K562 (cell line): Measurements from ENCODE around the gene TNFSF9. TPM values are rescaled to one million over a fixed set of nuclear protein-coding genes. Genes with fewer than 3 reads are reported as not detected.

ENCODE experiments used
- ARHGAP35 ChIP-seq: fragments of 450-650 bp; IDR thresholded peaks from 2 replicates; pipeline ENCODE4 v1.6.1; 2018; ENCODE audit not compliant: partially characterized antibody
- CEBPB ChIP-seq: fragments of 450-650 bp; IDR thresholded peaks from 2 replicates; pipeline ENCODE4 v1.6.1; 2016; ENCODE audit warnings: missing genetic modification characterization, missing compliant biosample characterization
- CEBPG ChIP-seq, 3 experiments: fragments of 200-800 bp in 1 of 3; sonication (Bioruptor generic) in 1 of 3; sonication (generic) in 1 of 3; formaldehyde crosslinking in 1 of 3; IDR thresholded peaks in 2 of 3; conservative IDR thresholded peaks in 1 of 3; 2 replicates each; pipeline versions ENCODE4 v1.6.1 to v1.8.0; 2016 to 2022; ENCODE audit warnings: missing compliant biosample characterization in 2 of 3, missing genetic modification characterization in 2 of 3, mild to moderate bottlenecking in 1 of 3, missing genetic modification reagents in 1 of 3
- CREBBP ChIP-seq: IDR thresholded peaks from one replicate; pipeline ENCODE4 v1.6.1; 2012; ENCODE audit warnings: low read depth, mild to moderate bottlenecking, control low read depth, inconsistent platforms, low read length
- KLF16 ChIP-seq: IDR thresholded peaks from 2 replicates; pipeline ENCODE4 v1.6.1; 2016; ENCODE audit warnings: antibody characterized with exemption
- MTA1 ChIP-seq: fragments of 450-650 bp; IDR thresholded peaks from 2 replicates; pipeline ENCODE4 v1.6.1; 2017; ENCODE audit warnings: borderline replicate concordance
- PCBP2 ChIP-seq: fragments of 200-400 bp; formaldehyde crosslinking; IDR thresholded peaks from 2 replicates; pipeline ENCODE4 v1.6.1; 2018; ENCODE audit warnings: low read length, low read depth, mild to moderate bottlenecking, moderate library complexity; ENCODE audit not compliant: poor library complexity, severe bottlenecking
- PHF8 ChIP-seq: fragments of 200-600 bp; sonication (generic); IDR thresholded peaks from 2 replicates; pipeline ENCODE4 v1.6.1; 2012; ENCODE audit warnings: mixed run types, mild to moderate bottlenecking, inconsistent platforms, low read length, moderate library complexity, borderline replicate concordance
- TAF15 ChIP-seq: fragments of 200-400 bp; formaldehyde crosslinking; IDR thresholded peaks from 2 replicates; pipeline ENCODE4 v1.6.1; 2017; ENCODE audit warnings: mild to moderate bottlenecking, low read depth, low read length, moderate library complexity
- TEAD1 ChIP-seq, 2 experiments: fragments of 450-650 bp in 1 of 2; sonication (generic) in 1 of 2; formaldehyde crosslinking; IDR thresholded peaks; 2 replicates each; pipeline versions ENCODE4 v1.4.0 to v1.8.0; 2020 to 2022; ENCODE audit warnings: mild to moderate bottlenecking in 2 of 2, missing genetic modification reagents in 1 of 2
- TOE1 ChIP-seq, 2 experiments: fragments of 450-650 bp in 1 of 2; sonication (generic) in 1 of 2; formaldehyde crosslinking in 1 of 2; IDR thresholded peaks; 2 replicates each; pipeline versions ENCODE4 v1.7.1 to v1.8.0; 2016 to 2022; ENCODE audit warnings: borderline replicate concordance in 2 of 2, mild to moderate bottlenecking in 2 of 2, antibody characterized with exemption in 1 of 2, inconsistent platforms in 1 of 2, low read depth in 1 of 2, missing genetic modification reagents in 1 of 2, moderate library complexity in 1 of 2
- ZNF696 ChIP-seq: fragments of 250-450 bp; sonication (Bioruptor Pico); conservative IDR thresholded peaks from 2 replicates; pipeline ENCODE4 v1.4.0; 2020; ENCODE audit warnings: mild to moderate bottlenecking, moderate library complexity
- polyA plus RNA-seq, 8 experiments: library from polyadenylated mRNA; depleted of rRNA in 4 of 8; stranded (reverse) in 5 of 8; unstranded in 3 of 8; fragments of >200 nt; fragmentation: Nextera tagmentation in 2 of 8; fragmentation: Illumina TruSeq in 1 of 8; extraction: Ambion mirVana in 2 of 8; extraction: Trizol in 1 of 8; gene quantifications; 2 replicates each; pipeline versions ENCODE4 v1.2.1 to v1.2.3, GENCODE V29; 2011 to 2014; ENCODE audit warnings: inconsistent platforms in 1 of 8, missing spikeins in 1 of 8
- total RNA-seq, 7 experiments: library from RNA; depleted of rRNA in 6 of 7; stranded (reverse); fragments of >200 nt in 6 of 7; fragmentation: Illumina TruSeq in 2 of 7; extraction: Trizol in 2 of 7; gene quantifications; 2 replicates each; pipeline versions ENCODE4 v1.2.1 to v1.2.3, GENCODE V29; 2011 to 2021; ENCODE audit warnings: low replicate concordance in 1 of 7
- TF ChIP-seq, protein P1 (sequence below): fragments of 450-650 bp; IDR thresholded peaks from 2 replicates; pipeline ENCODE4 v1.6.1; 2016; ENCODE audit warnings: low read depth
- TF ChIP-seq, protein P2 (sequence below): fragments of 450-650 bp; IDR thresholded peaks from 2 replicates; pipeline ENCODE4 v1.6.1; 2016; ENCODE audit warnings: low read depth, mild to moderate bottlenecking, moderate library complexity
- TF ChIP-seq, protein P3 (sequence below): sonication (generic); formaldehyde crosslinking; IDR thresholded peaks from 2 replicates; pipeline ENCODE4 v1.8.0; 2022; ENCODE audit warnings: mild to moderate bottlenecking, missing genetic modification reagents

TNFSF9 gene
- total and polyA plus RNA-seq, 9 of the 15 experiments (the other 6 are each of a cell fraction or from before 2014, with no cell fraction given), result 1.4 to 17.9 (median 6.5) TPM

DNA sequence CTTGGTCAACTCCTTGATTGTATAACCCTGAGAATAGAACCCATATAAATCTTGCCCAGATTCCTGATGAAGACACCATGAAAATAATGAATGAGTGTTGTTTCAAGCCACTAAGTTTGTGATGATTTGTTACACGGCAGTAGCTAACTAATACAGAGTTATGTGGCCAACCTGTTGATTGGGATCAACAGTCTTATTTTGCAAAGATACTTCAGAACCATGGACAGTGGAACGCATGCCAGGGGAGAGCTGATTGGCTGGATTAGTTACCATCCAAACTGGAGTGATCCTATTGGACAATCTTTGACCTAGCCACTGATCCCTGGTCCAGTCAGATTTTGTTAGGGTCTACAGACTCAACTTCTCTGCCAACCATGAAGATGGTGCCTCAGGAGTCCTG is 33.6 kb downstream of the TNFSF9 start (continued):
- TF ChIP-seq TOE1 (IDR thresholded peaks at IDR 0.05; ENCODE audit: borderline replicate concordance) (no peak), TOE1 (CRISPR knock-in tag; IDR thresholded peaks at IDR 0.05; ENCODE audit: borderline replicate concordance, low read depth) (no peak), CREBBP (no peak), PHF8 (no peak), ARHGAP35 (no peak), KLF16 (no peak), PCBP2 (no peak), CEBPG (CRISPR knock-in tag; IDR thresholded peaks at IDR 0.05) (no peak), CEBPG (tag; conservative IDR thresholded peaks at IDR 0.05 in 1 of 2, IDR thresholded peaks at IDR 0.05 in 1 of 2) (no peak), MTA1 (no peak), CEBPB (no peak), ZNF696 (CRISPR knock-in tag) (no peak), TAF15 (no peak), TEAD1 (CRISPR knock-in tag; IDR thresholded peaks at IDR 0.05) (0 out of 4 replicates have a peak, but pooled peaks of 1 of the 2 experiments have one; percentile 31)
- TF ChIP-seq, protein P1, sequence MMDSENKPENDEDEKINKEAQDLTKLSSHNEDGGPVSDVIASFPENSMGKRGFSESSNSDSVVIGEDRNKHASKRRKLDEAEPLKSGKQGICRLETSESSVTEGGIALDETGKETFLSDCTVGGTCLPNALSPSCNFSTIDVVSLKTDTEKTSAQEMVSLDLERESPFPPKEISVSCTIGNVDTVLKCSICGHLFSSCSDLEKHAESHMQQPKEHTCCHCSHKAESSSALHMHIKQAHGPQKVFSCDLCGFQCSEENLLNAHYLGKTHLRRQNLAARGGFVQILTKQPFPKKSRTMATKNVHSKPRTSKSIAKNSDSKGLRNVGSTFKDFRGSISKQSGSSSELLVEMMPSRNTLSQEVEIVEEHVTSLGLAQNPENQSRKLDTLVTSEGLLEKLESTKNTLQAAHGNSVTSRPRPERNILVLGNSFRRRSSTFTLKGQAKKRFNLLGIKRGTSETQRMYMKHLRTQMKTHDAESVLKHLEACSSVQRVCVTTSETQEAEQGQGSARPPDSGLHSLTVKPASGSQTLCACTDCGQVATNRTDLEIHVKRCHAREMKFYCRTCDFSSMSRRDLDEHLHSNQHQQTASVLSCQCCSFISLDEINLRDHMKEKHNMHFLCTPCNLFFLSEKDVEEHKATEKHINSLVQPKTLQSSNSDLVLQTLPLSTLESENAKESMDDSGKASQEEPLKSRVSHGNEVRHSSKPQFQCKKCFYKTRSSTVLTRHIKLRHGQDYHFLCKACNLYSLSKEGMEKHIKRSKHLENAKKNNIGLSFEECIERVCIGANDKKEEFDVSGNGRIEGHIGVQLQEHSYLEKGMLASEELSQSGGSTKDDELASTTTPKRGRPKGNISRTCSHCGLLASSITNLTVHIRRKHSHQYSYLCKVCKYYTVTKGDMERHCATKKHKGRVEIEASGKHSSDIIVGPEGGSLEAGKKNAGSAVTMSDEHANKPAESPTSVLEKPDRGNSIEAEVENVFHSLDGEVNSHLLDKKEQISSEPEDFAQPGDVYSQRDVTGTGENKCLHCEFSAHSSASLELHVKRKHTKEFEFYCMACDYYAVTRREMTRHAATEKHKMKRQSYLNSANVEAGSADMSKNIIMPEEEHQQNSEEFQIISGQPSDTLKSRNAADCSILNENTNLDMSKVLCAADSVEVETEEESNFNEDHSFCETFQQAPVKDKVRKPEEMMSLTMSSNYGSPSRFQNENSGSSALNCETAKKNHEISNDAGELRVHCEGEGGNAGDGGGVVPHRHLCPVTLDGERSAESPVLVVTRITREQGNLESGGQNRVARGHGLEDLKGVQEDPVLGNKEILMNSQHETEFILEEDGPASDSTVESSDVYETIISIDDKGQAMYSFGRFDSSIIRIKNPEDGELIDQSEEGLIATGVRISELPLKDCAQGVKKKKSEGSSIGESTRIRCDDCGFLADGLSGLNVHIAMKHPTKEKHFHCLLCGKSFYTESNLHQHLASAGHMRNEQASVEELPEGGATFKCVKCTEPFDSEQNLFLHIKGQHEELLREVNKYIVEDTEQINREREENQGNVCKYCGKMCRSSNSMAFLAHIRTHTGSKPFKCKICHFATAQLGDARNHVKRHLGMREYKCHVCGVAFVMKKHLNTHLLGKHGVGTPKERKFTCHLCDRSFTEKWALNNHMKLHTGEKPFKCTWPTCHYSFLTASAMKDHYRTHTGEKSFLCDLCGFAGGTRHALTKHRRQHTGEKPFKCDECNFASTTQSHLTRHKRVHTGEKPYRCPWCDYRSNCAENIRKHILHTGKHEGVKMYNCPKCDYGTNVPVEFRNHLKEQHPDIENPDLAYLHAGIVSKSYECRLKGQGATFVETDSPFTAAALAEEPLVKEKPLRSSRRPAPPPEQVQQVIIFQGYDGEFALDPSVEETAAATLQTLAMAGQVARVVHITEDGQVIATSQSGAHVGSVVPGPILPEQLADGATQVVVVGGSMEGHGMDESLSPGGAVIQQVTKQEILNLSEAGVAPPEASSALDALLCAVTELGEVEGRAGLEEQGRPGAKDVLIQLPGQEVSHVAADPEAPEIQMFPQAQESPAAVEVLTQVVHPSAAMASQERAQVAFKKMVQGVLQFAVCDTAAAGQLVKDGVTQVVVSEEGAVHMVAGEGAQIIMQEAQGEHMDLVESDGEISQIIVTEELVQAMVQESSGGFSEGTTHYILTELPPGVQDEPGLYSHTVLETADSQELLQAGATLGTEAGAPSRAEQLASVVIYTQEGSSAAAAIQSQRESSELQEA, result no peak
- TF ChIP-seq, protein P2, sequence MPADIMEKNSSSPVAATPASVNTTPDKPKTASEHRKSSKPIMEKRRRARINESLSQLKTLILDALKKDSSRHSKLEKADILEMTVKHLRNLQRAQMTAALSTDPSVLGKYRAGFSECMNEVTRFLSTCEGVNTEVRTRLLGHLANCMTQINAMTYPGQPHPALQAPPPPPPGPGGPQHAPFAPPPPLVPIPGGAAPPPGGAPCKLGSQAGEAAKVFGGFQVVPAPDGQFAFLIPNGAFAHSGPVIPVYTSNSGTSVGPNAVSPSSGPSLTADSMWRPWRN, result no peak
- TF ChIP-seq, protein P3, sequence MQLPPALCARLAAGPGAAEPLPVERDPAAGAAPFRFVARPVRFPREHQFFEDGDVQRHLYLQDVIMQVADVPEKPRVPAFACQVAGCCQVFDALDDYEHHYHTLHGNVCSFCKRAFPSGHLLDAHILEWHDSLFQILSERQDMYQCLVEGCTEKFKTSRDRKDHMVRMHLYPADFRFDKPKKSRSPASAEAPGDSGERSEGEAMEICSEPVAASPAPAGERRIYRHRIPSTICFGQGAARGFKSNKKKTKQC (CRISPR knock-in tag), result no peak
